Gastrocnemius medialis (tissue), 4 donors: ENCODE data around the gene KMO.

Source experiments
- CTCF ChIP-seq, 5 experiments: fragments of 450-650 bp in 3 of 5; fragments of 200-600 bp in 2 of 5; sonication (generic) in 2 of 5; IDR thresholded peaks in 4 of 5; conservative IDR thresholded peaks in 1 of 5; 1 replicate in 4 of 5; 2 replicates in 1 of 5; pipeline ENCODE4 v1.5.1; 2016 to 2019; ENCODE audit warnings: antibody characterized with exemption in 5 of 5, mild to moderate bottlenecking in 3 of 5, moderate library complexity in 3 of 5
- POLR2A ChIP-seq, 2 donors: fragments of 450-650 bp; IDR thresholded peaks; one replicate each; pipeline ENCODE4 v1.6.1; 2017; ENCODE audit warnings: antibody characterized with exemption in 2 of 2, mild to moderate bottlenecking in 2 of 2, moderate library complexity in 2 of 2

GRCh38 chr1:241513378-241513777, 18.8 kb upstream of the KMO start:
- TF ChIP-seq POLR2A (IDR thresholded peaks at IDR 0.05) (no peak), CTCF (IDR thresholded peaks at IDR 0.05 in 4 of 5, conservative IDR thresholded peaks at IDR 0.05 in 1 of 5) (no peak)
